ENCODE data around the gene HSPA12B.

- no peak for TF ChIP-seq CTCF (IDR thresholded peaks at IDR 0.05)
- TF ChIP-seq POLR2A (IDR thresholded peaks at IDR 0.05), result no peak
These were observed 9.2 kb upstream of the HSPA12B start for GRCh38 chr20:3723284-3723683.

Data from vagina (tissue), 2 donors.